OCI-LY7 (cell line): ENCODE measurements around the gene DUSP28. TPM values are rescaled to one million over a fixed set of nuclear protein-coding genes. Genes with fewer than 3 reads are reported as not detected.
A peak's percentile ranks its signal among the peaks of the same experiment; 100 is the strongest.

Source experiments
- BruUV-seq: library from RNA; stranded (reverse); fragments of 400-500 nt; replicated peaks from 2 replicates; lab custom pipeline; 2021; lab: Mats Ljungman, UMichigan
- CTCF ChIA-PET: fragments of 300-600 bp; sonication (Branson Sonifier 250); formaldehyde crosslinking; loops from one replicate; lab custom pipeline; 2022; ENCODE audit warnings: antibody characterized with exemption; ENCODE audit not compliant: unreplicated experiment; lab: Charles Lee
- POLR2A ChIA-PET: fragments of 300-600 bp; sonication (Branson Sonifier 250); formaldehyde crosslinking; loops from one replicate; lab custom pipeline; 2022; ENCODE audit warnings: antibody characterized with exemption; lab: Charles Lee
- DNase-seq: peaks from one replicate; pipeline ENCODE4 v3.0.0-alpha.2; 2015; ENCODE audit warnings: low spot score
- H2AFZ ChIP-seq: fragments of 200-600 bp; sonication (generic), shearing (Covaris generic); 2 replicates; pipeline ENCODE4 v1.6.1; 2014; ENCODE audit warnings: mild to moderate bottlenecking, antibody characterized with exemption, low read length, moderate library complexity
- H3K27ac ChIP-seq: fragments of 200-600 bp; sonication (generic); 2 replicates; pipeline ENCODE4 v1.5.1; 2014; ENCODE audit warnings: mixed run types, low read depth, mild to moderate bottlenecking, moderate library complexity, low read length, inconsistent platforms; ENCODE audit not compliant: poor library complexity, severe bottlenecking
- H3K36me3 ChIP-seq: fragments of 200-600 bp; sonication (generic); 2 replicates; pipeline ENCODE4 v1.6.1; 2014; ENCODE audit warnings: mild to moderate bottlenecking, antibody characterized with exemption, low read length, moderate library complexity, mixed read lengths; ENCODE audit not compliant: insufficient read depth
- H3K4me1 ChIP-seq: fragments of 200-600 bp; sonication (generic); 2 replicates; pipeline ENCODE4 v1.5.1; 2014; ENCODE audit warnings: mild to moderate bottlenecking, low read length; ENCODE audit not compliant: insufficient read depth, poor library complexity, severe bottlenecking
- H3K4me2 ChIP-seq: fragments of 200-600 bp; sonication (generic); 2 replicates; pipeline ENCODE4 v1.6.1; 2014; ENCODE audit warnings: mild to moderate bottlenecking, low read length
- H3K4me3 ChIP-seq: fragments of 200-600 bp; sonication (generic); 2 replicates; pipeline ENCODE4 v1.5.1; 2014; ENCODE audit warnings: mild to moderate bottlenecking, low read depth, low read length; ENCODE audit not compliant: poor library complexity, severe bottlenecking
- H3K79me2 ChIP-seq: fragments of 200-600 bp; sonication (generic); 2 replicates; pipeline ENCODE4 v1.6.1; 2016; ENCODE audit warnings: low read depth, mild to moderate bottlenecking, low read length, moderate library complexity, mixed read lengths; ENCODE audit not compliant: insufficient read depth
- H3K9me2 ChIP-seq: fragments of 200-600 bp; sonication (generic); 2 replicates; pipeline ENCODE4 v1.6.1; 2016; ENCODE audit warnings: mild to moderate bottlenecking, low read length, mixed read lengths; ENCODE audit not compliant: insufficient read depth
- H3K9me3 ChIP-seq: fragments of 200-600 bp; sonication (generic); 2 replicates; pipeline ENCODE4 v1.6.1; 2014; ENCODE audit warnings: mild to moderate bottlenecking, mixed run types, low read length, mixed read lengths
- H4K20me1 ChIP-seq: fragments of 200-600 bp; sonication (generic); 2 replicates; pipeline ENCODE4 v1.6.1; 2014; ENCODE audit warnings: mild to moderate bottlenecking, antibody characterized with exemption, low read length, moderate library complexity, mixed read lengths; ENCODE audit not compliant: insufficient read depth
- CTCF ChIP-seq: fragments of 200-600 bp; sonication (generic); conservative IDR thresholded peaks from 2 replicates; pipeline ENCODE4 v1.5.1; 2014; ENCODE audit warnings: mild to moderate bottlenecking, antibody characterized with exemption, low read length, moderate library complexity, mixed read lengths
- EZH2phosphoT487 ChIP-seq: fragments of 200-600 bp; sonication (generic); IDR thresholded peaks from 2 replicates; pipeline ENCODE4 v1.6.1; 2018; ENCODE audit warnings: low read depth, borderline replicate concordance, mild to moderate bottlenecking, mixed run types, antibody characterized with exemption, low read length, moderate library complexity, mixed read lengths
- intact Hi-C: fragments of 100-400 bp; cut with micrococcal nuclease; formaldehyde crosslinking; loops from one replicate; pipeline ENCODE4 v1.10.0; 2022; ENCODE audit not compliant: unreplicated experiment
- total RNA-seq, 2 experiments: library from RNA; depleted of rRNA in 1 of 2; stranded (reverse); fragments of >200 nt in 1 of 2; shearing (Covaris generic) in 1 of 2; gene quantifications; 2 replicates each; pipeline ENCODE4 v1.2.3, GENCODE V29; 2014 to 2022

DUSP28 gene
- total RNA-seq, 2 experiments from 2014 or later, result 15.8 to 17.6 TPM

- H2AFZ ChIP-seq, result no peak overlapping the region
- no peaks in the 10 kb centered on the region for H3K9me2 ChIP-seq
- BruUV-seq, result no TSS peak
- H3K27ac ChIP-seq, result peak overlapping the region; percentile 84
- ChIA-PET CTCF (interaction anchor here (2.3 kb wide), 1 partner anchor 51 kb away, joined by 16 read pairs; no protein-coding TSS in a partner anchor), POLR2A (interaction anchor here (2.4 to 4.6 kb wide), 3 partner anchors 15 to 21 kb away, joined by 12 to 59 read pairs (median 37); partner anchors contain the start of gene CAPN10)
- no peaks in the 10 kb centered on the region for H4K20me1 ChIP-seq
- peak overlapping the region; percentile 72 for H3K4me3 ChIP-seq
- DNase-seq, result peak; percentile 43
- peaks cover 18% of the 10 kb centered on the region; the same call in 1 of the 2 replicates for H3K79me2 ChIP-seq
- intact Hi-C loops, result loop anchor here (5.0 kb wide), 1 partner anchor 1138 kb away; the partner anchor contains the start of gene ING5
- no peaks in the 10 kb centered on the region for H3K9me3 ChIP-seq
- peak overlapping the region; percentile 100 for H3K4me2 ChIP-seq
- TF ChIP-seq CTCF, result peak; percentile 37; the same call in 1 of the 2 replicates
- TF ChIP-seq EZH2phosphoT487, result no peak
- peaks cover 58% of the 10 kb centered on the region for H3K4me1 ChIP-seq
- H3K36me3 ChIP-seq, result peaks cover 20% of the 10 kb centered on the region
Observed at GRCh38 chr2:240564561-240565332, 4.6 kb downstream of the DUSP28 start.

GRCh38 chr2:240565333-240566202, 5.4 kb downstream of the DUSP28 start:
- H3K9me3 ChIP-seq, result no peaks in the 10 kb centered on the region
- H3K79me2 ChIP-seq, result peaks cover 21% of the 10 kb centered on the region; the same call in 1 of the 2 replicates
- no peak for TF ChIP-seq CTCF
- TF ChIP-seq EZH2phosphoT487, result no peak
- POLR2A ChIA-PET, result interaction anchor here (1.5 to 2.9 kb wide), 3 partner anchors 15 to 57 kb away, joined by 3 to 59 read pairs (median 12); partner anchors contain the start of gene CAPN10
- H3K4me3 ChIP-seq, result peak overlapping the region; percentile 72
- intact Hi-C loops, result loop anchor here (1.0 kb wide), 1 partner anchor 20 kb away; no protein-coding TSS in a partner anchor
- peak; percentile 80 for DNase-seq
- CTCF ChIA-PET, result interaction anchor here (0.9 to 2.3 kb wide), 4 partner anchors 15 to 51 kb away, joined by 4 to 16 read pairs (median 10); partner anchors contain the start of gene CAPN10
- peak overlapping the region; percentile 23; the same call in 1 of the 2 replicates for H2AFZ ChIP-seq
- H3K4me2 ChIP-seq, result peak overlapping the region; percentile 100
- peaks cover 63% of the 10 kb centered on the region for H3K4me1 ChIP-seq
- H3K27ac ChIP-seq, result peak overlapping the region; percentile 84
- peaks cover 20% of the 10 kb centered on the region for H3K36me3 ChIP-seq
- no TSS peak for BruUV-seq
- no peaks in the 10 kb centered on the region for H4K20me1 ChIP-seq
- no peaks in the 10 kb centered on the region for H3K9me2 ChIP-seq
